Activated CD4-positive, alpha-beta memory T cell treated with anti-CD3 and anti-CD28 coated beads for 36 hours (primary cell): ENCODE data around the gene ZNF292. TPM values are rescaled to one million over a fixed set of nuclear protein-coding genes. Genes with fewer than 3 reads are reported as not detected.

Experiments used
- total RNA-seq, 2 experiments: library from RNA; stranded (reverse); gene quantifications; one replicate each; pipeline ENCODE4 v1.2.3, GENCODE V29; 2021

Gene ZNF292
- total RNA-seq, 2 experiments from 2014 or later, result 51.9 to 52.5 TPM

Other genes starting within 250 kb of the ZNF292 start
- gene HTR1E, start 218.0 kb upstream of the ZNF292 start, total RNA-seq, result not detected
- not detected for gene CGA, start 60.5 kb upstream of the ZNF292 start, total RNA-seq
- gene SMIM8, start 167.0 kb downstream of the ZNF292 start, total RNA-seq, result 1 to 10 TPM; 7.6 to 8.1 TPM
- not detected for gene GJB7, start 173.7 kb downstream of the ZNF292 start, total RNA-seq
- 1 to 10 TPM in 1 of 2 experiments, under 1 TPM in 1; 0.95 to 1.1 TPM for gene C6orf163, start 189.2 kb downstream of the ZNF292 start, total RNA-seq